Measurements from ENCODE around the gene DEDD. TPM values are rescaled to one million over a fixed set of nuclear protein-coding genes. Genes with fewer than 3 reads are reported as not detected.

Gene DEDD
- total and polyA plus RNA-seq, 9 donors = 16.8 to 48.1 (median 40.3) TPM

DNA sequence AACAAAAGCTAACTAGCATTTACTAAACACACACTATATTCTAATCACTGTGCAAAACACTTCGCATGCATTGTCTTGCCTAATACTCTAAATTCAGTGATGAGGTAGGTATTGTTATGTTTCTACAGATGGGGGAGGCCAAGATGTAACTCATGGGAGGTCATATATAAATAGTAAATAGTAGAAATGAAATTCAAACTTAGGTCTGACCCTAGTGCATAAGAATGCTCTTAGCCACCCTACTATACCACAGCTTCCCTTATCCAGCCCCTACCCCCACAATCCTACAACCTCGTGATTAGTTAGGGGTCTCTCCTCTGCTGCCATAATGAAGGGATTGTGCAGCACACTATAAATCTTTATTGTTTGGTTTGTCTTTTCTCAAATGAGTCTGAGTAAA lies 17.9 kb downstream of the DEDD start:
- no peaks in the 10 kb centered on the region for H3K9me3 ChIP-seq (replicated peaks; ENCODE audit: control insufficient read depth, low read depth, low read length)
- H3K27ac ChIP-seq (ENCODE audit: low read length) = no peak overlapping the region
- WGBS (ENCODE audit: insufficient coverage) = no CpG with 5 or more reads among the region's 2 CpGs
- DNase-seq = no peak
- peaks cover 5% of the 10 kb centered on the region for H3K36me3 ChIP-seq (ENCODE audit: control insufficient read depth, insufficient read depth, low read length)
- H3K4me1 ChIP-seq (ENCODE audit: control insufficient read depth, insufficient read depth, low read length) = peaks cover 22% of the 10 kb centered on the region
- no peaks in the 10 kb centered on the region for H3K27me3 ChIP-seq (ENCODE audit: control insufficient read depth, insufficient read depth, low read length)
- no peak overlapping the region for H3K4me3 ChIP-seq (ENCODE audit: low read length)

DNA sequence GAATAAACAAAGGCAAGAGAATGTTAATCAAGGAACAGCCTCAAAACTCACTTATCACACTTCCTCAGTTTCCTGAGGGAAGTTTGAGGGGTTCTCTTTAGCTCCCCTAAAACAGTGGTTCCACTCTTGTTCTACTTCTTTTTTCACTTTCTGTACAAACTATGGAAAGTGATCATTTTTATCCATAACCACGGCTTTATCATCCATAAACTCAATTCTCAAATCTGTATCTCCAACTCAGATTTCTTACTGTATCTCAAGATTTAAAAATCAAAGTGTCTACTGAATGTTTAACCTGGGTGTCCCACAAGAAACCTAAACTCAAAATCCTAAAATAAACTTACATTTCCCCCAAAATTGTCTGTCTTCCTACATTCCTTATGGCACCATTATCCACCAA lies 18.6 kb downstream of the DEDD start:
- Histone ChIP-seq H3K27me3 (ENCODE audit: control insufficient read depth, insufficient read depth, low read length) (no peaks in the 10 kb centered on the region), H3K9me3 (replicated peaks; ENCODE audit: control insufficient read depth, low read depth, low read length) (no peaks in the 10 kb centered on the region), H3K36me3 (ENCODE audit: control insufficient read depth, insufficient read depth, low read length) (peaks cover 2% of the 10 kb centered on the region), H3K27ac (ENCODE audit: low read length) (no peak overlapping the region), H3K4me3 (ENCODE audit: low read length) (no peak overlapping the region), H3K4me1 (ENCODE audit: control insufficient read depth, insufficient read depth, low read length) (peaks cover 15% of the 10 kb centered on the region)
- DNase-seq = no peak
- WGBS (ENCODE audit: insufficient coverage) = 100% methylated on average over 1 of the region's 1 CpG

DNA sequence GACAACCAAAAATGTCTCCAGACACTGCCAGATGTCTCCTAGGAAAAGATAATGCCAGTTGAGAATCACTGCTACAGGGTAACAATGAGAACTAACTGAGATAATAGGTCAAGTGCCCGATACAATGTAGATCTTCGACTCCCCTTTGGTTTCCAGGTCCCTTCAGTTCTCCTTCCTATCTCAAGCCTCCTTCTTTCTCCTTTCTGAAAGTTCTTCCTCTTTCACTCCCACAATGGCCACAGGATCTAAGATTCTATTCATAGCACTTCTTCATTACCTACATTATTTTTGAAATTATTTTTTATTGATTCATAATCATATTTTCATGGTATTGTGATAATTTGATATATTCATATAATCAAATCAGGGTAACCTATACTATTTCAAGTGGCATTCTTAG lies 20.9 kb downstream of the DEDD start:
- Histone ChIP-seq H3K4me1 (ENCODE audit: control insufficient read depth, insufficient read depth, low read length) (peaks cover 4% of the 10 kb centered on the region), H3K27ac (ENCODE audit: low read length) (no peak overlapping the region), H3K27me3 (ENCODE audit: control insufficient read depth, insufficient read depth, low read length) (no peaks in the 10 kb centered on the region), H3K36me3 (ENCODE audit: control insufficient read depth, insufficient read depth, low read length) (peaks cover 2% of the 10 kb centered on the region), H3K9me3 (replicated peaks; ENCODE audit: control insufficient read depth, low read depth, low read length) (no peaks in the 10 kb centered on the region), H3K4me3 (ENCODE audit: low read length) (no peak overlapping the region)
- no peak for DNase-seq
- WGBS (ENCODE audit: insufficient coverage) = no CpG with 5 or more reads among the region's 2 CpGs

DNA sequence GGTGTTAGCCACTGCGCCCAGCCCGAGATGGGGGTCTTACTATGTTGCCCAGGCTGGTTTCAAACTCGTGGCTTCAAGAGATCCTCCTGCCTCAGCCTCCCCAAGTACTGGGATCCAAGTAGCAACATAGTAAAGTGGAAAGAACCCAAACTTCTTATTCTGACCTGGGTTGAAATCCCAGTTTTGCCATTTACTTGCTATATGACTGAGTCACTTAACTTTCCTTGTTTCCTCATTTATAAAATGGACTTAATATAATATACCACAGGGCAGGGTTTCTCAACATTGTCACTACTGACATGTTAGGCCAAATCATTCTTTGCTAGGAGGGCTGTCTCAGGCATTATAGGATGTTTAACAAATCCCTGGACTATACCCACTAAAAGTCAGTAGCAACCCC lies 21.4 kb downstream of the DEDD start:
- WGBS (ENCODE audit: insufficient coverage) = no CpG with 5 or more reads among the region's 3 CpGs
- no peak for DNase-seq
- no peaks in the 10 kb centered on the region for H3K4me1 ChIP-seq (ENCODE audit: control insufficient read depth, insufficient read depth, low read length)

DNA sequence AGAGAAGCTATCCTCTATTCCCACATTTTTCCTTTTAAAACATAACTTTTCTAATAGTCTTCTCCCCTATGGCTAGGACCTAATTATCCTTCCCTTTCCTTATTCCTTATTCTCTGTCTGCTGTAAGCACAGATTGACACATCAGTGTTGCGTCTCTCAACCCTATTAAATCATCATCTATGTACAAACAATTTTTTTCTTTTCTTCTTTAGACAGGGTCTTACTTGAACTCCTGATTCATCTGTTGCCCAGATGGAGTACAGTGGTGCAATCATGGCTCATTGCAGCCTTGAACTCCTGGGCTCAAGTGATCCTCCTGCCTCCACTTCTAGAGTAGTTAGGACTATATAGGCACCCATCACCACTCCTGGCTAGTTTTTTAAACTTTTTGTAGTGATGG lies 26.0 kb downstream of the DEDD start:
- Histone ChIP-seq H3K9me3 (replicated peaks; ENCODE audit: control insufficient read depth, low read depth, low read length) (no peaks in the 10 kb centered on the region), H3K36me3 (ENCODE audit: control insufficient read depth, insufficient read depth, low read length) (peaks cover 13% of the 10 kb centered on the region), H3K27ac (ENCODE audit: low read length) (no peak overlapping the region), H3K4me3 (ENCODE audit: low read length) (no peak overlapping the region), H3K27me3 (ENCODE audit: control insufficient read depth, insufficient read depth, low read length) (no peaks in the 10 kb centered on the region), H3K4me1 (ENCODE audit: control insufficient read depth, insufficient read depth, low read length) (no peaks in the 10 kb centered on the region)
- 71% methylated on average over 1 of the region's 1 CpG for WGBS (ENCODE audit: insufficient coverage)
- DNase-seq = no peak

More for the DNA sequence above, 21.4 kb downstream of the DEDD start:
- Histone ChIP-seq H3K9me3 (replicated peaks; ENCODE audit: control insufficient read depth, low read depth, low read length) (no peaks in the 10 kb centered on the region), H3K27ac (ENCODE audit: low read length) (no peak overlapping the region), H3K27me3 (ENCODE audit: control insufficient read depth, insufficient read depth, low read length) (no peaks in the 10 kb centered on the region), H3K4me3 (ENCODE audit: low read length) (no peak overlapping the region), H3K36me3 (ENCODE audit: control insufficient read depth, insufficient read depth, low read length) (peaks cover 2% of the 10 kb centered on the region)

DNA sequence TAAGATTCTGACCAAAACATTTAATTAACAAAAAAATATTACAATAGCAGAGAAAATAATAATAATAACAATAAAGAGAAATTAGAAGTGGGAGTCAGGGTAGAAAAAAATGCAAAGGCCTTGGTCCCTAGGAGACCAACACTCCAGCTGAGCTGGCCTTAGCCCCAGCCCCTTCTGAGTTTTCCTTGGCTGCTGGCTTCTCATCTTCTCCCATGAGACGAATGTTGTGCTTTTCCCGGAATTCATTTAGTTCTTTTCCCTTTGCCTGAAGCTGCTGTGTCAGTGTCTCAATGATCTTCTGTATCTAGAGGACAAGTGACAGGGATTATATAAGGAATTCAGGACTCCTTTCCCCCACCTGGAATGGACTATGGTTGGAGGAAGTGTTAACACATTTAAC lies 31.9 kb downstream of the DEDD start:
- peak overlapping the region; percentile 29 for H3K27ac ChIP-seq (ENCODE audit: low read length)
- no CpG with 5 or more reads among the region's 2 CpGs for WGBS (ENCODE audit: insufficient coverage)

DNA sequence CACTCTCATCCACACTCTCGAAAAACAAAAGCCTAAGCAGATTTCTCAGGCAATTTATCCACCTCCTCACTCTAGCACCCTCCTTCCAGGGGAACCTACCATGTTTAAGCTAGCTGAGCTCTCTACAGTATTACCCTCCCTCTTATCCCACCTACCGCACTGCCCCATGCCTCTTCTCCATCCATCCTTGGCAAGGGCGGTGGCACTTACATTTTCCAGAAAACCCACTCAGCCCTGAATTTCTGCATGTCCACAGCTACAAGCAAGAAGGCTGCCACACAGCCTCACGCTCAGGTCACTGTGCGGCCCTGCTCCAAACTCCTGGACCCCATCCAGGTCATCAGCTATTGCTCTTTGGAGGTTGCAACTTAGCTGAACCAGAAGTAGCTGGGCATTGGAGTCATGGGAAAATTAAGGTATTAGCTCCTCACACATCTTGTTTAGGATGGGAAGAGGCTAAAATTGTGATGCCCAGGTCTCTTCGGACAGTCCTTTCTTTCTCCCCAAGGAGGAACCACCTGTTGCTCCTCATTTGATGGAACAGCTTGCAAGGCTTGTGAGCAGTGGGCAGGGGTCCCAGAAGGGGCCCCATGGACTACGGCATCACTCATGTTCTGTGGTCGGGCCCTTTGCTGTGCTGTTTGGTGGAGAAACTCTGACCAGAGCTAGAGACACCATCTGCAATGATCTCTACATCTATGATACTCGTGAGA lies 33.2 kb downstream of the DEDD start:
- Histone ChIP-seq H3K36me3 (ENCODE audit: control insufficient read depth, insufficient read depth, low read length) (peaks cover 29% of the 10 kb centered on the region), H3K4me1 (ENCODE audit: control insufficient read depth, insufficient read depth, low read length) (peaks cover 31% of the 10 kb centered on the region), H3K9me3 (replicated peaks; ENCODE audit: control insufficient read depth, low read depth, low read length) (no peaks in the 10 kb centered on the region), H3K4me3 (ENCODE audit: low read length) (no peak overlapping the region), H3K27ac (ENCODE audit: low read length) (no peak overlapping the region), H3K27me3 (ENCODE audit: control insufficient read depth, insufficient read depth, low read length) (no peaks in the 10 kb centered on the region)
- 64% methylated on average over 6 of the region's 9 CpGs for WGBS (ENCODE audit: insufficient coverage)
- no peak for DNase-seq

More for the DNA sequence above, 31.9 kb downstream of the DEDD start:
- Histone ChIP-seq H3K4me1 (ENCODE audit: control insufficient read depth, insufficient read depth, low read length) (peaks cover 31% of the 10 kb centered on the region), H3K4me3 (ENCODE audit: low read length) (no peak overlapping the region), H3K9me3 (replicated peaks; ENCODE audit: control insufficient read depth, low read depth, low read length) (no peaks in the 10 kb centered on the region), H3K36me3 (ENCODE audit: control insufficient read depth, insufficient read depth, low read length) (peaks cover 29% of the 10 kb centered on the region), H3K27me3 (ENCODE audit: control insufficient read depth, insufficient read depth, low read length) (no peaks in the 10 kb centered on the region)
- peak; percentile 74 for DNase-seq

DNA sequence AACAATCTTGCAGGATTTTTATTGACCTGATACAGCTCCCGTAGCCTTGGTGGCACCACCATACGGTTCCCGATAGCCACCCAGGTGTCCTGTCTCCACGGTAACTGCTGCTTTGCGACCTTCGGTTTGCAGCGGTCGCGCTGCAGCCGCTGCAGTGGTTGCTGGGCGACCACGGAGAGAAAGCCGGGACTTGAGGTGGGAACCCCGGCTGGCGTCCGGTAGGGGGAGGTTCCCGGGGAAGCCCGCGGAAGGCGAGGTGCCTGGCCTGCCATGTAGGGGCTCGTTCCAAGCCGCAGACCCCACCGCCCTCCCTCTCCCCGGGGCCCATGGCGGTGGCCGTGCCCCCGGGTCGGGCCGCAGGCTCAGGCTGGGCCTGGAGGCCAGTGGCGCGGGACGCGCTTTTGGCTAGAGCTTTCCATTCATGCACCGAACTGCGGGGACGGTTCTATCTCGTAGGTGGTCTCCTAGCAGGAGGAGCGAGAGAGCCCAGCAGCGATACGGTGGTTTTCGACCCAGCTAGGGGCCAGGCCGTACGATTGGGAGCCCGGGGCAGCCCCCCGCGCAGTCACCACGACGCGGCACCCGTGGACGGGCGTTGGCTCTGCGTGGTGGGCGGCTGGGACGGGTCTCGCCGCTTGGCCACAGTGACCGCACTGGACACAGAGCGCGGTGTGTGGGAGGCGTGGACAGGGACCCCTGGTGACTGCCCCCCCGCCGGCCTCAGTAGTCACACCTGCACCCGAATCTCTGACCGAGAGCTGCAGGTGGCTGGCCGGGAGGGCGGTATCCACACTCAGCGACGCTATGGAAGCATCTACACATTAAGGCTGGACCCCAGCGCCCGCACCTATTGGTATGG lies 34.0 kb downstream of the DEDD start, which contains the start of gene KLHDC9:
TSS of gene KLHDC9 (plus strand) at position 152 of the 859 bp plus-strand sequence. CDS start at position 327, 175 bp downstream.
- peak within 1 kb of the TSS; percentile 57 for H3K27ac ChIP-seq (ENCODE audit: low read length)
- peaks cover 31% of the 10 kb centered on the region for H3K4me1 ChIP-seq (ENCODE audit: control insufficient read depth, insufficient read depth, low read length)
- WGBS (ENCODE audit: insufficient coverage) = 6% methylated on average over 62 of the region's 71 CpGs
- peaks cover 27% of the 10 kb centered on the region for H3K36me3 ChIP-seq (ENCODE audit: control insufficient read depth, insufficient read depth, low read length)
- H3K4me3 ChIP-seq (ENCODE audit: low read length) = peak within 1 kb of the TSS; percentile 57
- H3K9me3 ChIP-seq (replicated peaks; ENCODE audit: control insufficient read depth, low read depth, low read length) = no peaks in the 10 kb centered on the region
- no peaks in the 10 kb centered on the region for H3K27me3 ChIP-seq (ENCODE audit: control insufficient read depth, insufficient read depth, low read length)
- peak; percentile 80 for DNase-seq

DNA sequence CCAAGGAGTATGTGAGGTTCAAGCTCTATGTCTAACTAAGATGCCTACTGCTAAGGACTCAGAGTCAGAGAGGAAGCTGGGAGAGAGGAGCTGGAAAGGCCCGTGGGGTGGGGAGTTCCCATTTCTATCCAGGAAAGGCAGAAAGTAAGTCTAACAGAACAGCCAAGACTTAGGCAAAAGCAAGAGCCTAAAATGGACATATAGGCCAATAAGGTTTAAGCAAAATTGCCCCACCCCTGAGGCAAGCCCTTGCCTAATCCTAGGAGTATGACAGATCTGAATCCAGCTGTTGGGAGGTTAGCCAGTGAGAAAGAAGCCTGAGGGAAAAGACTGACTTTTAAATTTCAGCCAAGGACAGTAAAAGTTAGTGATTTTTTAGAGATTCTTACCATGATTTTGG lies 35.9 kb downstream of the DEDD start:
- peaks cover 17% of the 10 kb centered on the region for H3K36me3 ChIP-seq (ENCODE audit: control insufficient read depth, insufficient read depth, low read length)

DNA sequence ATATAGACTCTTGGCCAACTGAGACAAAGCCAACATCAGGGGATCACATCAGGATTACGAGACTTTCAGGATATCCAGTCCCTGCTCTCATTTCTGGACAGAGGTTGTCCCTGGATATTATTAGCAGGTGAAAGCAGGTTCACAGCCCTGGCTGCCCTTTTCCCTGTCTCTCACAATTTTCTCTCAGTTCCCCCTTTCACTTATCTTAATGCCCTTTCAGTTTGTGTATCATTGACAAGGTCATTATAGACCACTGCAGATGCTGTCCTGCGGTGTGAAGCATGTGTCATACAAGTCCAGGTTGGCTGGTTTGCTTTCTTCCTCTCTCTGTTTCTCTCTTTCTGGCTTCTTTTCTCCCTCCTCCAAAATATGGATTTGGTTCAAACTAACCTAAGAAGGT lies 36.5 kb downstream of the DEDD start:
- H3K9me3 ChIP-seq (replicated peaks; ENCODE audit: control insufficient read depth, low read depth, low read length) = no peaks in the 10 kb centered on the region
- H3K4me1 ChIP-seq (ENCODE audit: control insufficient read depth, insufficient read depth, low read length) = peaks cover 31% of the 10 kb centered on the region
- H3K27me3 ChIP-seq (ENCODE audit: control insufficient read depth, insufficient read depth, low read length) = no peaks in the 10 kb centered on the region
- no CpG with 5 or more reads among the region's 2 CpGs for WGBS (ENCODE audit: insufficient coverage)
- peak overlapping the region; percentile 57 for H3K27ac ChIP-seq (ENCODE audit: low read length)
- H3K4me3 ChIP-seq (ENCODE audit: low read length) = no peak overlapping the region
- DNase-seq = no peak
- H3K36me3 ChIP-seq (ENCODE audit: control insufficient read depth, insufficient read depth, low read length) = peaks cover 13% of the 10 kb centered on the region

More for the DNA sequence above, 35.9 kb downstream of the DEDD start:
- H3K4me1 ChIP-seq (ENCODE audit: control insufficient read depth, insufficient read depth, low read length) = peaks cover 31% of the 10 kb centered on the region
- no peaks in the 10 kb centered on the region for H3K27me3 ChIP-seq (ENCODE audit: control insufficient read depth, insufficient read depth, low read length)
- no peaks in the 10 kb centered on the region for H3K9me3 ChIP-seq (replicated peaks; ENCODE audit: control insufficient read depth, low read depth, low read length)
- H3K4me3 ChIP-seq (ENCODE audit: low read length) = no peak overlapping the region
- DNase-seq = peak; percentile 96
- peak overlapping the region; percentile 57 for H3K27ac ChIP-seq (ENCODE audit: low read length)
- WGBS (ENCODE audit: insufficient coverage) = 0% methylated on average over 1 of the region's 1 CpG

All from muscle of leg (tissue), 11 donors.